UCSD-AML1 (cell line): ENCODE measurements around the gene MMP21.

ENCODE experiments used
- DNase-seq: peaks from one replicate; lab custom pipeline; 2025; ENCODE audit not compliant: unreplicated experiment; lab: John Stamatoyannopoulos, UW

Gene MMP21

GRCh38 chr10:125775491-125776106 lies at the start of gene MMP21:
Gene MMP21 (minus strand): TSS chr10:125775821. CDS start chr10:125775821, 0 bp downstream.
- no peak for DNase-seq

- no peak for DNase-seq
Measured at GRCh38 chr10:125824736-125825135, 49.1 kb upstream of the MMP21 start.

- no peak for DNase-seq
Measured at GRCh38 chr10:125823663-125824251, 48.1 kb upstream of the MMP21 start.

GRCh38 chr10:125822878-125823662 lies 47.4 kb upstream of the MMP21 start, which contains the start of the genes BCCIP and UROS:
Gene BCCIP (plus strand): TSS chr10:125823546. CDS start chr10:125823558, 12 bp downstream.
Gene UROS (minus strand): TSS chr10:125823258. CDS start chr10:125816499, 6,759 bp downstream.
- peak; percentile 92 for DNase-seq

- DNase-seq: no peak
Measured at GRCh38 chr10:125820701-125821100, 45.1 kb upstream of the MMP21 start.

GRCh38 chr10:125817337-125817946 lies 41.8 kb upstream of the MMP21 start:
- no peak for DNase-seq

GRCh38 chr10:125816548-125816947 lies 40.9 kb upstream of the MMP21 start:
- DNase-seq: no peak

GRCh38 chr10:125815764-125816163 lies 40.1 kb upstream of the MMP21 start:
- no peak for DNase-seq

GRCh38 chr10:125812128-125812750 lies 36.6 kb upstream of the MMP21 start:
- DNase-seq: no peak

- no peak for DNase-seq
Measured at GRCh38 chr10:125811251-125811650, 35.6 kb upstream of the MMP21 start.

- DNase-seq: peak; percentile 48
Measured at GRCh38 chr10:125808047-125808446, 32.4 kb upstream of the MMP21 start.

- DNase-seq: no peak
Measured at GRCh38 chr10:125802739-125803138, 27.1 kb upstream of the MMP21 start.

- no peak for DNase-seq
Measured at GRCh38 chr10:125802131-125802530, 26.5 kb upstream of the MMP21 start.

GRCh38 chr10:125801574-125801973 lies 26.0 kb upstream of the MMP21 start:
- no peak for DNase-seq

- no peak for DNase-seq
Measured at GRCh38 chr10:125799451-125800182, 24.0 kb upstream of the MMP21 start.

- DNase-seq: no peak
Measured at GRCh38 chr10:125797994-125798662, 22.5 kb upstream of the MMP21 start.

- no peak for DNase-seq
Measured at GRCh38 chr10:125797424-125797823, 21.8 kb upstream of the MMP21 start.

- DNase-seq: no peak
Measured at GRCh38 chr10:125795637-125796190, 20.1 kb upstream of the MMP21 start.

- DNase-seq: no peak
Measured at GRCh38 chr10:125795128-125795527, 19.5 kb upstream of the MMP21 start.
